Measurements from ENCODE around the gene ZNF254. TPM values are rescaled to one million over a fixed set of nuclear protein-coding genes. Genes with fewer than 3 reads are reported as not detected.

The ZNF254 gene
- total RNA-seq, 1 experiment from 2014 or later, result 16.6 TPM

Other genes starting within 250 kb of the ZNF254 start
- 6.7 and 10.4 TPM in 2 replicates for gene ZNF726, start 172.3 kb upstream of the ZNF254 start, total RNA-seq (2014; rRNA removed; shearing (Covaris generic))

Data from A172 (cell line).